BJ (cell line): ENCODE data around the gene LCE3E. TPM values are rescaled to one million over a fixed set of nuclear protein-coding genes. Genes with fewer than 3 reads are reported as not detected.

Experiments used
- CTCF ChIA-PET: fragments of 350-600 bp; formaldehyde crosslinking; extraction: SDS; loops from one replicate; lab custom pipeline; 2021; ENCODE audit warnings: antibody characterized with exemption, inconsistent platforms; lab: Yijun Ruan, JAX
- POLR2A ChIA-PET: fragments of 300-600 bp; sonication (Branson Sonifier 250); formaldehyde crosslinking; extraction: SDS; loops from one replicate; lab custom pipeline; 2021; ENCODE audit warnings: antibody characterized with exemption; lab: Charles Lee
- DNase-seq: peaks from one replicate; pipeline ENCODE4 v3.0.0-alpha.2; 2011; ENCODE audit warnings: low read depth
- H3K27me3 ChIP-seq: 2 replicates; pipeline ENCODE4 v1.6.0; 2011; ENCODE audit warnings: low read length; ENCODE audit not compliant: control insufficient read depth, insufficient read depth
- H3K36me3 ChIP-seq: 2 replicates; pipeline ENCODE4 v1.5.1; 2011; ENCODE audit warnings: low read length; ENCODE audit not compliant: control insufficient read depth, insufficient read depth
- H3K4me3 ChIP-seq: 2 replicates; pipeline ENCODE4 v1.5.1; 2011; ENCODE audit warnings: low read depth, mild to moderate bottlenecking, control low read depth, low read length
- polyA minus RNA-seq: library from RNA; depleted of rRNA, polyadenylated mRNA; stranded (reverse); fragments of >200 nt; gene quantifications from 2 replicates; pipeline ENCODE4 v1.2.3, GENCODE V29; 2011; rRNA and poly(A)+ RNA removed
- polyA plus RNA-seq: library from polyadenylated mRNA; depleted of rRNA; stranded (reverse); fragments of >200 nt; gene quantifications from 2 replicates; pipeline ENCODE4 v1.2.3, GENCODE V29; 2011; rRNA removed
- TF ChIP-seq, protein P1 (sequence below): IDR thresholded peaks from 2 replicates; pipeline ENCODE4 v1.5.1; 2011; ENCODE audit warnings: low read depth, mild to moderate bottlenecking, control low read depth, inconsistent platforms, low read length, moderate library complexity; ENCODE audit not compliant: insufficient read depth

The LCE3E gene, protein sequence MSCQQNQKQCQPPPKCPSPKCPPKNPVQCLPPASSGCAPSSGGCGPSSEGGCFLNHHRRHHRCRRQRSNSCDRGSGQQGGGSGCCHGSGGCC
- not detected in 2 replicates for polyA plus RNA-seq
- not detected in 2 replicates for polyA minus RNA-seq

DNA sequence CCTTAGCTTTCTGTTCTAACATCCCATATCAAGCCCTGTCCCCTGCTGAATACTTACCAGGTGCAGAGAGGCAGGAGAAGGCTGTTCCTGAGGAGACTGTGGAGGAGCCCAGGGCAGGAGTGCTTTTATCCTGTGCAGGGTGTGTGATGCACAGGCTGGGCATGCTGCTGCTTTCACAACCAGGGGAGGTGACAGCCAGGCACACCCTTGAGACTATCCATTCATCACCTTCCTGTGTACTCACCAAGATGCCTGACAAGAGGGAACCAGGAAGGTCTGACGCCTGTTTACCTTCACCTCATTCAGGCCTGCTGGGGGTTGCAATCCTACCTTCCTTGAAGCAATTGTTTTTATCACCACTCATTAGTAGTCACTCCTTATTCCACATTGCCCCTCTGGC, at the start of gene LCE3E:
TSS of gene LCE3E (minus strand) at position 100 of the 400 bp plus-strand sequence. CDS start 572 bp downstream, outside the sequence.
- DNase-seq, result no peak
- ChIA-PET POLR2A (no interaction called here), CTCF (no interaction called here)
- TF ChIP-seq, protein P1, sequence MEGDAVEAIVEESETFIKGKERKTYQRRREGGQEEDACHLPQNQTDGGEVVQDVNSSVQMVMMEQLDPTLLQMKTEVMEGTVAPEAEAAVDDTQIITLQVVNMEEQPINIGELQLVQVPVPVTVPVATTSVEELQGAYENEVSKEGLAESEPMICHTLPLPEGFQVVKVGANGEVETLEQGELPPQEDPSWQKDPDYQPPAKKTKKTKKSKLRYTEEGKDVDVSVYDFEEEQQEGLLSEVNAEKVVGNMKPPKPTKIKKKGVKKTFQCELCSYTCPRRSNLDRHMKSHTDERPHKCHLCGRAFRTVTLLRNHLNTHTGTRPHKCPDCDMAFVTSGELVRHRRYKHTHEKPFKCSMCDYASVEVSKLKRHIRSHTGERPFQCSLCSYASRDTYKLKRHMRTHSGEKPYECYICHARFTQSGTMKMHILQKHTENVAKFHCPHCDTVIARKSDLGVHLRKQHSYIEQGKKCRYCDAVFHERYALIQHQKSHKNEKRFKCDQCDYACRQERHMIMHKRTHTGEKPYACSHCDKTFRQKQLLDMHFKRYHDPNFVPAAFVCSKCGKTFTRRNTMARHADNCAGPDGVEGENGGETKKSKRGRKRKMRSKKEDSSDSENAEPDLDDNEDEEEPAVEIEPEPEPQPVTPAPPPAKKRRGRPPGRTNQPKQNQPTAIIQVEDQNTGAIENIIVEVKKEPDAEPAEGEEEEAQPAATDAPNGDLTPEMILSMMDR, result no peak
- Histone ChIP-seq H3K36me3 (no peaks in the 10 kb centered on the region), H3K4me3 (no peak within 1 kb of the TSS), H3K27me3 (no peaks in the 10 kb centered on the region)

DNA sequence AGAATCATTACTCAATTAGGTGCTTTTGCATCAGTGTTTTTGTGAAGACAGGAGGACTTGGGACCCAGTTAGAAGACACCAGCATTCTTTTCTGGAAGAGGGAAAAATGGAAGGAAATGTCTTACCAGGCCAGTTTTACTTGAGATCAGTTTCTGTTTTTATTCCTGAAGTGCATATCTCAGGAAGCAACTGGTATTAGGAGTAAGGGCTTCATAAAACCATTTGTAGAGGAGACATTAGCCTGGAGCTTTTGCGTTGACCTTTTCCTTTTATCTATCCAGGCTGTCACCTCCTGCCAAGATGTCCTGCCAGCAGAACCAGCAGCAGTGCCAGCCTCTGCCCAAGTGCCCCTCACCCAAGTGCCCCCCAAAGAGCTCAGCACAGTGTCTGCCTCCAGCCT, 46.9 kb upstream of the LCE3E start, which contains the start of gene LCE3B:
TSS of gene LCE3B (plus strand) at position 301 of the 400 bp plus-strand sequence. CDS start at position 301, 0 bp downstream.
- DNase-seq, result no peak
- CTCF ChIA-PET, result no interaction called here

GRCh38 chr1:152599934-152600333, 33.4 kb upstream of the LCE3E start, which contains the start of gene LCE3C:
LCE3C (plus strand) TSS chr1:152600234; CDS start chr1:152600732, 498 bp downstream.
- TF ChIP-seq, protein P1, result no peak
- Histone ChIP-seq H3K36me3 (no peaks in the 10 kb centered on the region), H3K4me3 (no peak within 1 kb of the TSS), H3K27me3 (no peaks in the 10 kb centered on the region)
- ChIA-PET POLR2A (no interaction called here), CTCF (no interaction called here)
- DNase-seq, result no peak

More for the DNA sequence above, 46.9 kb upstream of the LCE3E start, which contains the start of gene LCE3B:
- no peaks in the 10 kb centered on the region for H3K27me3 ChIP-seq
- no peak within 1 kb of the TSS for H3K4me3 ChIP-seq
- POLR2A ChIA-PET, result no interaction called here
- TF ChIP-seq, protein P1, result no peak
- H3K36me3 ChIP-seq, result no peaks in the 10 kb centered on the region

DNA sequence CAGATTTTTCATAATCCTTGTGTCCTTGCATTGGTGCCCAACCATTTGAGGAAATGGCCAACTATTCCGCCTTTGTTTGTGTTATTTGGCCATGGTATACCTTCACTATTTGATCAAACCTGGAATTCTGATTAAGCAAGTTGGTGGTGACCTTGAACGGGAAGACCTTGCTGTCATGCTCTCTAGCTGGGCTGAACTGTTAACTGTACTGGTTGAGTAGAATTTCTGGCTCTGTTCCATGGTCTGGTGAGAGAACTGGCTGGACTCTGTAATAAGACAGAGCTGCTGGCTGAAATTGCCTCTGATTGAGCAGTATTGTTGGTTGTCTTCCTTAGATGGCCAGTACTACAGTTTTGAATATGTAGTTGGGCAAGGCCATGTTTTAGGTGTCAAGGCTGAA, 30.4 kb upstream of the LCE3E start:
- ChIA-PET POLR2A (no interaction called here), CTCF (no interaction called here)
- no peaks in the 10 kb centered on the region for H3K36me3 ChIP-seq
- H3K27me3 ChIP-seq, result no peaks in the 10 kb centered on the region
- TF ChIP-seq, protein P1, result no peak
- no peak for DNase-seq
- H3K4me3 ChIP-seq, result no peak overlapping the region

- POLR2A ChIA-PET, result no interaction called here
- no peak overlapping the region for H3K4me3 ChIP-seq
- CTCF ChIA-PET, result no interaction called here
- TF ChIP-seq, protein P1, result no peak
- no peaks in the 10 kb centered on the region for H3K27me3 ChIP-seq
- DNase-seq, result no peak
- H3K36me3 ChIP-seq, result no peaks in the 10 kb centered on the region
These were observed 19.0 kb upstream of the LCE3E start for GRCh38 chr1:152585586-152585985.
